OCI-LY3 (cell line): Measurements from ENCODE around the gene LILRA5.
"Not testable (repeated sequence)": the region's sequence is repeated elsewhere in the genome, so short reads cannot be mapped to it uniquely, and the experiment has no call there.

Experiments
- H2AFZ ChIP-seq: fragments of 200-600, 300-600 bp; shearing (Covaris generic); 2 replicates; pipeline ENCODE4 v1.6.0; 2014; ENCODE audit warnings: antibody characterized with exemption, low read depth, low read length
- H3K27ac ChIP-seq: fragments of 200-600, 300-600 bp; sonication (generic); 2 replicates; pipeline ENCODE4 v1.5.1; 2014; ENCODE audit warnings: mild to moderate bottlenecking, low read length, moderate library complexity, mixed read lengths
- H3K27me3 ChIP-seq: fragments of 200-600, 300-600 bp; sonication (generic); 2 replicates; pipeline ENCODE4 v1.6.1; 2014; ENCODE audit warnings: low read depth, low read length, mixed read lengths
- H3K36me3 ChIP-seq: fragments of 200-600, 300-600 bp; sonication (generic); replicated peaks from 2 replicates; pipeline ENCODE3; 2014; ENCODE audit warnings: low read depth, low read length, mixed read lengths
- H3K4me1 ChIP-seq: fragments of 300-600, 200-600 bp; sonication (generic); 2 replicates; pipeline ENCODE4 v1.6.1; 2014; ENCODE audit warnings: low read length, mixed read lengths
- H3K4me2 ChIP-seq: fragments of 200-600, 300-600 bp; sonication (generic); 2 replicates; pipeline ENCODE4 v1.6.1; 2014; ENCODE audit warnings: low read length, mixed read lengths
- H3K4me3 ChIP-seq: fragments of 300-600, 200-600 bp; sonication (generic); 2 replicates; pipeline ENCODE4 v1.5.1; 2014; ENCODE audit warnings: antibody characterized with exemption, mild to moderate bottlenecking, low read length, moderate library complexity
- H3K79me2 ChIP-seq: fragments of 300-600, 200-600 bp; shearing (Covaris generic); 2 replicates; pipeline ENCODE4 v1.6.1; 2014; ENCODE audit warnings: mild to moderate bottlenecking, low read length, mixed read lengths
- H3K9ac ChIP-seq: fragments of 300-600, 200-600 bp; shearing (Covaris generic); 2 replicates; pipeline ENCODE4 v1.6.0; 2014; ENCODE audit warnings: mild to moderate bottlenecking, low read length, moderate library complexity
- H3K9me3 ChIP-seq: fragments of 200-600, 300-600 bp; shearing (Covaris generic); 2 replicates; pipeline ENCODE4 v1.6.1; 2014; ENCODE audit warnings: low read length, mixed read lengths; ENCODE audit not compliant: insufficient read depth
- H4K20me1 ChIP-seq: fragments of 200-600, 300-600 bp; sonication (generic); 2 replicates; pipeline ENCODE4 v1.6.1; 2016; ENCODE audit warnings: low read length, mixed read lengths; ENCODE audit not compliant: insufficient read depth
- CTCF ChIP-seq: fragments of 200-600, 300-600 bp; sonication (generic); IDR thresholded peaks from 2 replicates; pipeline ENCODE4 v1.5.1; 2014; ENCODE audit warnings: antibody characterized with exemption, low read length, low read depth
- EZH2phosphoT487 ChIP-seq: fragments of 200-600 bp; shearing (Covaris generic); IDR thresholded peaks from 2 replicates; pipeline ENCODE4 v1.6.1; 2018; ENCODE audit warnings: antibody characterized with exemption, mixed run types, low read depth

Gene LILRA5

GRCh38 chr19:54279406-54279962 lies 33.5 kb downstream of the LILRA5 start:
- Histone ChIP-seq H3K4me1 (peaks cover 20% of the 10 kb centered on the region), H3K27ac (no peak overlapping the region), H2AFZ (no peak overlapping the region), H3K27me3 (peaks cover 32% of the 10 kb centered on the region), H3K9ac (no peak overlapping the region), H3K4me2 (no peak overlapping the region), H3K4me3 (no peak overlapping the region), H3K9me3 (no peaks in the 10 kb centered on the region), H3K36me3 (no peaks in the 10 kb centered on the region), H4K20me1 (no peaks in the 10 kb centered on the region), H3K79me2 (no peaks in the 10 kb centered on the region)
- no peak for TF ChIP-seq EZH2phosphoT487
- TF ChIP-seq CTCF = no peak

- not testable (repeated sequence) for H3K4me3 ChIP-seq, H3K4me2 ChIP-seq, H2AFZ ChIP-seq, H4K20me1 ChIP-seq, H3K9ac ChIP-seq, H3K27ac ChIP-seq, H3K36me3 ChIP-seq, H3K9me3 ChIP-seq, H3K79me2 ChIP-seq
- H3K4me1 ChIP-seq = peaks cover 20% of the 10 kb centered on the region
- H3K27me3 ChIP-seq = peaks cover 35% of the 10 kb centered on the region
Observed at GRCh38 chr19:54278571-54279195, 34.3 kb downstream of the LILRA5 start.

GRCh38 chr19:54278056-54278455 lies 34.9 kb downstream of the LILRA5 start:
- not testable (repeated sequence) for H3K9ac ChIP-seq, H3K36me3 ChIP-seq, H3K4me3 ChIP-seq, H3K27ac ChIP-seq, H3K79me2 ChIP-seq, H4K20me1 ChIP-seq, H3K4me2 ChIP-seq, H3K9me3 ChIP-seq, H2AFZ ChIP-seq
- peaks cover 37% of the 10 kb centered on the region for H3K27me3 ChIP-seq
- peaks cover 20% of the 10 kb centered on the region for H3K4me1 ChIP-seq

- H4K20me1 ChIP-seq, H3K79me2 ChIP-seq, H3K36me3 ChIP-seq, H3K4me2 ChIP-seq, H3K9ac ChIP-seq, H3K9me3 ChIP-seq, H3K4me3 ChIP-seq, H3K27ac ChIP-seq, H2AFZ ChIP-seq: not testable (repeated sequence)
- peaks cover 33% of the 10 kb centered on the region for H3K27me3 ChIP-seq
- peaks cover 12% of the 10 kb centered on the region for H3K4me1 ChIP-seq
Observed at GRCh38 chr19:54277111-54277615, 35.8 kb downstream of the LILRA5 start.

GRCh38 chr19:54275951-54276350 lies 37.0 kb downstream of the LILRA5 start:
- TF ChIP-seq EZH2phosphoT487 (no peak), CTCF (no peak)
- peaks cover 24% of the 10 kb centered on the region for H3K27me3 ChIP-seq
- no peaks in the 10 kb centered on the region for H3K36me3 ChIP-seq
- peaks cover 18% of the 10 kb centered on the region for H3K4me1 ChIP-seq
- no peaks in the 10 kb centered on the region for H3K9me3 ChIP-seq
- no peak overlapping the region for H2AFZ ChIP-seq
- H3K4me2 ChIP-seq = no peak overlapping the region
- no peaks in the 10 kb centered on the region for H4K20me1 ChIP-seq
- H3K9ac ChIP-seq = no peak overlapping the region
- H3K27ac ChIP-seq = no peak overlapping the region
- H3K79me2 ChIP-seq = no peaks in the 10 kb centered on the region
- H3K4me3 ChIP-seq = no peak overlapping the region

GRCh38 chr19:54274516-54274915 lies 38.5 kb downstream of the LILRA5 start:
- not testable (repeated sequence) for H3K9me3 ChIP-seq, H2AFZ ChIP-seq, H3K79me2 ChIP-seq, H3K9ac ChIP-seq, H3K36me3 ChIP-seq, H3K27ac ChIP-seq, H4K20me1 ChIP-seq, H3K4me3 ChIP-seq, H3K4me2 ChIP-seq
- Histone ChIP-seq H3K27me3 (peaks cover 20% of the 10 kb centered on the region), H3K4me1 (peaks cover 12% of the 10 kb centered on the region)
